ENCODE data around the gene WDFY4. TPM values are rescaled to one million over a fixed set of nuclear protein-coding genes. Genes with fewer than 3 reads are reported as not detected.

The WDFY4 gene
- total and polyA plus RNA-seq, 2 of the 4 experiments (the other 2 are of a cell fraction) = not detected

DNA sequence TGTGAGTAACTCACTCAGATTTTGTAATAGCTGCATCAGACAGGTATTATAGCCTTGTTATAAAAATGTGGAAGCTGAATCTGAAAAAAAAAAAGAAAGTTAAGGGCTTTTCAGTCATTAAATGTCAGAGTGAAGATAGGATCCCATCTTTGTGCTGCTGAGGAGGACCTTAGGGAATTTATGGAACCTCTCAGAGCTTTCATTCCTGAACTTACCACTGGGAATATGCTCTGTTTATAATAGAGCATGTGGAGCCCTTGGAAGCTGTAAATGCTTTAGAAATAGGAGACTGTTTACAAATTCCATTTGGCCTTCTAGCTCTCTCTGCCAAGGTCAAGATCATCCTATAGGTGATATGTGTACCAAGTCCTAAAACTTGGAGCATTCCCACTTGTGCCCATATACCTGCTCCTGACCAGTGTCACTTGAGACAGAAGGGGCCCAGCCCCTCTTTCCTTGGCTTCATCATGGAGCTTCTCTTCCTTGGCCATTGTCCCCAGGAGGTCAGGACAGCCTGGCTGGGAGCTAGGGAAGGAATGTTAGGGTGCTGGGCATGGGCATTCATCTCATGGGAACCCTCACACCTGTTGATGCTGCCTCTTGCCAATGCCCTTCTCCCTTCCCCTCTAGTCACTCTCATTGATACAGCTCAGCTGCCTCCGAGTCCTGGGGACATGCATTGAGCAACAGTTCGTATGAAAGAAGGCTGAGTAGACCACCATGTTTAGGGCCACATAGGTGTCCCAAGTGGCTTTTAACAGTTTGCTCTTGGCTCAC, 149.7 kb downstream of the WDFY4 start:
- Histone ChIP-seq H2AK5ac (ENCODE audit: low read depth, low read length) (no peak overlapping the region), H3K23ac (ENCODE audit: low read depth, low read length) (no peak overlapping the region), H3K4me2 (ENCODE audit: low read depth, low read length) (no peak overlapping the region), H3K27me3 (ENCODE audit: control insufficient read depth, insufficient read depth, low read length) (peaks cover 6% of the 10 kb centered on the region), H3K4me3 (ENCODE audit: insufficient read depth, low read depth, low read length) (no peak overlapping the region), H3K9me3 (ENCODE audit: control insufficient read depth, insufficient read depth, low read length) (no peaks in the 10 kb centered on the region), H3K9ac (ENCODE audit: low read depth, low read length) (no peak overlapping the region), H3K36me3 (ENCODE audit: control insufficient read depth, insufficient read depth, low read length) (no peaks in the 10 kb centered on the region), H3K4ac (ENCODE audit: low read depth, low read length) (no peak overlapping the region), H2BK15ac (ENCODE audit: low read depth, low read length) (no peak overlapping the region), H2AK9ac (replicated peaks; ENCODE audit: low read depth, low read length, poor library complexity) (no peak overlapping the region), H2BK20ac (ENCODE audit: low read depth, low read length) (no peak overlapping the region), H3K18ac (ENCODE audit: low read depth, low read length) (no peak overlapping the region), H3K4me1 (ENCODE audit: control insufficient read depth, insufficient read depth, low read length) (no peaks in the 10 kb centered on the region), H4K8ac (ENCODE audit: low read depth in 2 of 2, low read length in 2 of 2) (no peak overlapping the region), H4K5ac (ENCODE audit: low read depth, low read length) (no peak overlapping the region), H4K20me1 (ENCODE audit: insufficient read depth, low read length) (no peaks in the 10 kb centered on the region), H2BK120ac (ENCODE audit: low read depth, low read length) (no peak overlapping the region), H4K91ac (ENCODE audit: insufficient read depth, low read depth, low read length) (no peak overlapping the region), H3K27ac (ENCODE audit: insufficient read depth, low read length) (no peak overlapping the region), H2BK5ac (ENCODE audit: low read depth, low read length, poor library complexity, severe bottlenecking) (no peak overlapping the region), H3K79me1 (ENCODE audit: low read depth in 1 of 2, low read length in 2 of 2) (no peaks in the 10 kb centered on the region), H3K14ac (replicated peaks; ENCODE audit: low read depth, low read length) (no peak overlapping the region), H3K9me1 (ENCODE audit: insufficient read depth, low read length) (no peaks in the 10 kb centered on the region), H2AFZ (replicated peaks; ENCODE audit: low read length, poor library complexity) (no peak overlapping the region), H3K56ac (ENCODE audit: extremely low read depth, insufficient read depth, low read length) (no peak overlapping the region)
- TF ChIP-seq, protein P1, sequence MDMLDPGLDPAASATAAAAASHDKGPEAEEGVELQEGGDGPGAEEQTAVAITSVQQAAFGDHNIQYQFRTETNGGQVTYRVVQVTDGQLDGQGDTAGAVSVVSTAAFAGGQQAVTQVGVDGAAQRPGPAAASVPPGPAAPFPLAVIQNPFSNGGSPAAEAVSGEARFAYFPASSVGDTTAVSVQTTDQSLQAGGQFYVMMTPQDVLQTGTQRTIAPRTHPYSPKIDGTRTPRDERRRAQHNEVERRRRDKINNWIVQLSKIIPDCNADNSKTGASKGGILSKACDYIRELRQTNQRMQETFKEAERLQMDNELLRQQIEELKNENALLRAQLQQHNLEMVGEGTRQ (IDR thresholded peaks at IDR 0.05; ENCODE audit: low read depth, low read length) = no peak
- TF ChIP-seq MXI1 (IDR thresholded peaks at IDR 0.05; ENCODE audit: borderline replicate concordance, low read depth, low read length) (no peak), MAZ (IDR thresholded peaks at IDR 0.05; ENCODE audit: borderline replicate concordance, low read depth, low read length) (no peak), RCOR1 (IDR thresholded peaks at IDR 0.05; ENCODE audit: insufficient replicate concordance, low read length) (no peak), NFE2L2 (IDR thresholded peaks at IDR 0.05; ENCODE audit: low read depth, low read length) (no peak), SMC3 (IDR thresholded peaks at IDR 0.05; ENCODE audit: low read depth, low read length) (no peak), CEBPB (IDR thresholded peaks at IDR 0.05; ENCODE audit: low read depth, low read length) (no peak), BHLHE40 (IDR thresholded peaks at IDR 0.05; ENCODE audit: low read depth, low read length) (no peak), CHD1 (IDR thresholded peaks at IDR 0.05; ENCODE audit: low read depth, low read length) (no peak), RAD21 (IDR thresholded peaks at IDR 0.05; ENCODE audit: low read length) (no peak), FOS (IDR thresholded peaks at IDR 0.05; ENCODE audit: low read depth, low read length) (no peak), MAFK (IDR thresholded peaks at IDR 0.05; ENCODE audit: low read depth, low read length) (no peak), POLR2A (IDR thresholded peaks at IDR 0.05; ENCODE audit: low read depth, low read length) (no peak)
- TF ChIP-seq, protein P2, sequence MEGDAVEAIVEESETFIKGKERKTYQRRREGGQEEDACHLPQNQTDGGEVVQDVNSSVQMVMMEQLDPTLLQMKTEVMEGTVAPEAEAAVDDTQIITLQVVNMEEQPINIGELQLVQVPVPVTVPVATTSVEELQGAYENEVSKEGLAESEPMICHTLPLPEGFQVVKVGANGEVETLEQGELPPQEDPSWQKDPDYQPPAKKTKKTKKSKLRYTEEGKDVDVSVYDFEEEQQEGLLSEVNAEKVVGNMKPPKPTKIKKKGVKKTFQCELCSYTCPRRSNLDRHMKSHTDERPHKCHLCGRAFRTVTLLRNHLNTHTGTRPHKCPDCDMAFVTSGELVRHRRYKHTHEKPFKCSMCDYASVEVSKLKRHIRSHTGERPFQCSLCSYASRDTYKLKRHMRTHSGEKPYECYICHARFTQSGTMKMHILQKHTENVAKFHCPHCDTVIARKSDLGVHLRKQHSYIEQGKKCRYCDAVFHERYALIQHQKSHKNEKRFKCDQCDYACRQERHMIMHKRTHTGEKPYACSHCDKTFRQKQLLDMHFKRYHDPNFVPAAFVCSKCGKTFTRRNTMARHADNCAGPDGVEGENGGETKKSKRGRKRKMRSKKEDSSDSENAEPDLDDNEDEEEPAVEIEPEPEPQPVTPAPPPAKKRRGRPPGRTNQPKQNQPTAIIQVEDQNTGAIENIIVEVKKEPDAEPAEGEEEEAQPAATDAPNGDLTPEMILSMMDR (conservative IDR thresholded peaks at IDR 0.05; ENCODE audit: low read depth, low read length) = no peak
- TF ChIP-seq, protein P3, sequence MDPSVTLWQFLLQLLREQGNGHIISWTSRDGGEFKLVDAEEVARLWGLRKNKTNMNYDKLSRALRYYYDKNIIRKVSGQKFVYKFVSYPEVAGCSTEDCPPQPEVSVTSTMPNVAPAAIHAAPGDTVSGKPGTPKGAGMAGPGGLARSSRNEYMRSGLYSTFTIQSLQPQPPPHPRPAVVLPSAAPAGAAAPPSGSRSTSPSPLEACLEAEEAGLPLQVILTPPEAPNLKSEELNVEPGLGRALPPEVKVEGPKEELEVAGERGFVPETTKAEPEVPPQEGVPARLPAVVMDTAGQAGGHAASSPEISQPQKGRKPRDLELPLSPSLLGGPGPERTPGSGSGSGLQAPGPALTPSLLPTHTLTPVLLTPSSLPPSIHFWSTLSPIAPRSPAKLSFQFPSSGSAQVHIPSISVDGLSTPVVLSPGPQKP (IDR thresholded peaks at IDR 0.05; ENCODE audit: borderline replicate concordance, low read depth, low read length) = no peak
- dilution Hi-C loops (cut with HindIII; ENCODE audit: low sequenced_read_pairs, unreplicated experiment) (no loop called here), in situ Hi-C loops (cut with MboI; ENCODE audit: low sequenced_read_pairs) (no loop called here), intact Hi-C loops (cut with micrococcal nuclease) (no loop called here)
- DNase-seq (no peak), ATAC-seq (ENCODE audit: low read depth) (no peak)
- WGBS, 2 experiments (ENCODE audit: extremely low coverage in 2 of 2, insufficient read length in 1 of 2) = 20% methylated on average over 1 of the region's 2 CpGs; no CpG with 5 or more reads in 1 of the 2 experiments
- ChIA-PET CTCF (interaction anchor here (0.6 kb wide), 1 partner anchor 107 kb away, joined by 3 read pairs; no protein-coding TSS in a partner anchor), POLR2A (ENCODE audit: unreplicated experiment) (no interaction called here)
- BruUV-seq (replicated peaks) = no TSS peak

All from IMR-90 (cell line).